Rectal smooth muscle tissue (tissue), 1 donor: ENCODE results near the gene NHEJ1.
A peak's percentile ranks its signal among the peaks of the same experiment; 100 is the strongest.

ENCODE experiments used
- H3K27ac ChIP-seq: one replicate; pipeline ENCODE4 v1.7.0; 2013; ENCODE audit warnings: low read depth, low read length, inconsistent platforms
- H3K27me3 ChIP-seq: one replicate; pipeline ENCODE4 v1.7.0; 2013; ENCODE audit warnings: low read length; ENCODE audit not compliant: control insufficient read depth, insufficient read depth
- H3K36me3 ChIP-seq: one replicate; pipeline ENCODE4 v1.7.0; 2013; ENCODE audit warnings: low read length; ENCODE audit not compliant: control insufficient read depth, insufficient read depth
- H3K4me1 ChIP-seq: one replicate; pipeline ENCODE4 v1.7.0; 2013; ENCODE audit warnings: low read length; ENCODE audit not compliant: control insufficient read depth, insufficient read depth
- H3K4me3 ChIP-seq: one replicate; pipeline ENCODE4 v1.7.0; 2013; ENCODE audit warnings: low read length
- H3K9ac ChIP-seq: one replicate; pipeline ENCODE4 v1.7.0; 2013; ENCODE audit warnings: low read length

The NHEJ1 gene

GRCh38 chr2:219122202-219122980 lies 38.2 kb downstream of the NHEJ1 start:
- Histone ChIP-seq H3K27ac (no peak overlapping the region), H3K9ac (no peak overlapping the region), H3K4me1 (no peaks in the 10 kb centered on the region), H3K27me3 (no peaks in the 10 kb centered on the region), H3K36me3 (no peaks in the 10 kb centered on the region), H3K4me3 (no peak overlapping the region)

GRCh38 chr2:219120082-219120481 lies 40.5 kb downstream of the NHEJ1 start:
- H3K4me3 ChIP-seq: no peak overlapping the region
- no peaks in the 10 kb centered on the region for H3K27me3 ChIP-seq
- H3K36me3 ChIP-seq: no peaks in the 10 kb centered on the region
- no peaks in the 10 kb centered on the region for H3K4me1 ChIP-seq
- no peak overlapping the region for H3K9ac ChIP-seq
- H3K27ac ChIP-seq: no peak overlapping the region

- Histone ChIP-seq H3K27me3 (no peaks in the 10 kb centered on the region), H3K36me3 (no peaks in the 10 kb centered on the region), H3K4me3 (no peak overlapping the region), H3K9ac (no peak overlapping the region), H3K27ac (no peak overlapping the region), H3K4me1 (no peaks in the 10 kb centered on the region)
Observed at GRCh38 chr2:219119422-219120043, 41.1 kb downstream of the NHEJ1 start.

GRCh38 chr2:219118504-219118903 lies 42.1 kb downstream of the NHEJ1 start:
- Histone ChIP-seq H3K36me3 (no peaks in the 10 kb centered on the region), H3K9ac (no peak overlapping the region), H3K4me1 (no peaks in the 10 kb centered on the region), H3K27ac (no peak overlapping the region), H3K4me3 (no peak overlapping the region), H3K27me3 (no peaks in the 10 kb centered on the region)

- no peak overlapping the region for H3K4me3 ChIP-seq
- H3K27me3 ChIP-seq: no peaks in the 10 kb centered on the region
- no peak overlapping the region for H3K27ac ChIP-seq
- H3K4me1 ChIP-seq: no peaks in the 10 kb centered on the region
- no peak overlapping the region for H3K9ac ChIP-seq
- H3K36me3 ChIP-seq: no peaks in the 10 kb centered on the region
Observed at GRCh38 chr2:219116776-219117646, 43.6 kb downstream of the NHEJ1 start.

GRCh38 chr2:219112651-219113338 lies 47.8 kb downstream of the NHEJ1 start:
- Histone ChIP-seq H3K4me1 (no peaks in the 10 kb centered on the region), H3K36me3 (no peaks in the 10 kb centered on the region), H3K9ac (peak overlapping the region; percentile 12), H3K27me3 (no peaks in the 10 kb centered on the region), H3K27ac (no peak overlapping the region), H3K4me3 (peak overlapping the region; percentile 32)

GRCh38 chr2:219112062-219112406 lies 48.6 kb downstream of the NHEJ1 start:
- Histone ChIP-seq H3K27ac (no peak overlapping the region), H3K27me3 (no peaks in the 10 kb centered on the region), H3K4me1 (no peaks in the 10 kb centered on the region), H3K36me3 (no peaks in the 10 kb centered on the region), H3K9ac (no peak overlapping the region), H3K4me3 (no peak overlapping the region)

GRCh38 chr2:219111375-219112061 lies 49.1 kb downstream of the NHEJ1 start:
- H3K4me1 ChIP-seq: no peaks in the 10 kb centered on the region
- no peak overlapping the region for H3K4me3 ChIP-seq
- H3K9ac ChIP-seq: no peak overlapping the region
- no peaks in the 10 kb centered on the region for H3K36me3 ChIP-seq
- no peaks in the 10 kb centered on the region for H3K27me3 ChIP-seq
- no peak overlapping the region for H3K27ac ChIP-seq

GRCh38 chr2:219109471-219109870 lies 51.1 kb downstream of the NHEJ1 start:
- Histone ChIP-seq H3K36me3 (no peaks in the 10 kb centered on the region), H3K4me3 (no peak overlapping the region), H3K4me1 (no peaks in the 10 kb centered on the region), H3K9ac (no peak overlapping the region), H3K27me3 (no peaks in the 10 kb centered on the region), H3K27ac (no peak overlapping the region)

GRCh38 chr2:219107758-219108157 lies 52.9 kb downstream of the NHEJ1 start:
- no peaks in the 10 kb centered on the region for H3K36me3 ChIP-seq
- H3K4me1 ChIP-seq: no peaks in the 10 kb centered on the region
- no peak overlapping the region for H3K9ac ChIP-seq
- no peaks in the 10 kb centered on the region for H3K27me3 ChIP-seq
- H3K27ac ChIP-seq: no peak overlapping the region
- no peak overlapping the region for H3K4me3 ChIP-seq

GRCh38 chr2:219106251-219106650 lies 54.4 kb downstream of the NHEJ1 start:
- Histone ChIP-seq H3K9ac (no peak overlapping the region), H3K27me3 (no peaks in the 10 kb centered on the region), H3K4me1 (no peaks in the 10 kb centered on the region), H3K4me3 (no peak overlapping the region), H3K27ac (no peak overlapping the region), H3K36me3 (no peaks in the 10 kb centered on the region)
